Skeletal muscle satellite cell (primary cell): ENCODE results near the gene LRRK1. TPM values are rescaled to one million over a fixed set of nuclear protein-coding genes. Genes with fewer than 3 reads are reported as not detected.

ENCODE experiments used
- H3K27me3 ChIP-seq: 2 replicates; pipeline ENCODE4 v1.7.0; 2013; ENCODE audit warnings: low read length; ENCODE audit not compliant: control insufficient read depth, insufficient read depth
- H3K36me3 ChIP-seq: 2 replicates; pipeline ENCODE4 v1.7.0; 2013; ENCODE audit warnings: mild to moderate bottlenecking, control low read depth, low read length; ENCODE audit not compliant: insufficient read depth
- H3K4me1 ChIP-seq: 2 replicates; pipeline ENCODE4 v1.7.0; 2013; ENCODE audit warnings: low read length; ENCODE audit not compliant: control insufficient read depth, insufficient read depth
- H3K4me2 ChIP-seq: 2 replicates; pipeline ENCODE4 v1.7.0; 2013; ENCODE audit warnings: mild to moderate bottlenecking, low read length
- H3K4me3 ChIP-seq: 2 replicates; pipeline ENCODE4 v1.7.0; 2013; ENCODE audit warnings: low read length
- H3K9ac ChIP-seq: 2 replicates; pipeline ENCODE4 v1.7.0; 2013; ENCODE audit warnings: mild to moderate bottlenecking, low read depth, low read length, moderate library complexity
- H3K9me3 ChIP-seq: replicated peaks from 2 replicates; pipeline ENCODE4 v1.7.0; 2013; ENCODE audit warnings: mild to moderate bottlenecking, control low read depth, low read length
- total RNA-seq: library from RNA; depleted of rRNA; stranded (reverse); fragments of >200 nt; gene quantifications from 2 replicates; pipeline ENCODE4 v1.2.3, GENCODE V29; 2012; rRNA removed

LRRK1 gene, protein sequence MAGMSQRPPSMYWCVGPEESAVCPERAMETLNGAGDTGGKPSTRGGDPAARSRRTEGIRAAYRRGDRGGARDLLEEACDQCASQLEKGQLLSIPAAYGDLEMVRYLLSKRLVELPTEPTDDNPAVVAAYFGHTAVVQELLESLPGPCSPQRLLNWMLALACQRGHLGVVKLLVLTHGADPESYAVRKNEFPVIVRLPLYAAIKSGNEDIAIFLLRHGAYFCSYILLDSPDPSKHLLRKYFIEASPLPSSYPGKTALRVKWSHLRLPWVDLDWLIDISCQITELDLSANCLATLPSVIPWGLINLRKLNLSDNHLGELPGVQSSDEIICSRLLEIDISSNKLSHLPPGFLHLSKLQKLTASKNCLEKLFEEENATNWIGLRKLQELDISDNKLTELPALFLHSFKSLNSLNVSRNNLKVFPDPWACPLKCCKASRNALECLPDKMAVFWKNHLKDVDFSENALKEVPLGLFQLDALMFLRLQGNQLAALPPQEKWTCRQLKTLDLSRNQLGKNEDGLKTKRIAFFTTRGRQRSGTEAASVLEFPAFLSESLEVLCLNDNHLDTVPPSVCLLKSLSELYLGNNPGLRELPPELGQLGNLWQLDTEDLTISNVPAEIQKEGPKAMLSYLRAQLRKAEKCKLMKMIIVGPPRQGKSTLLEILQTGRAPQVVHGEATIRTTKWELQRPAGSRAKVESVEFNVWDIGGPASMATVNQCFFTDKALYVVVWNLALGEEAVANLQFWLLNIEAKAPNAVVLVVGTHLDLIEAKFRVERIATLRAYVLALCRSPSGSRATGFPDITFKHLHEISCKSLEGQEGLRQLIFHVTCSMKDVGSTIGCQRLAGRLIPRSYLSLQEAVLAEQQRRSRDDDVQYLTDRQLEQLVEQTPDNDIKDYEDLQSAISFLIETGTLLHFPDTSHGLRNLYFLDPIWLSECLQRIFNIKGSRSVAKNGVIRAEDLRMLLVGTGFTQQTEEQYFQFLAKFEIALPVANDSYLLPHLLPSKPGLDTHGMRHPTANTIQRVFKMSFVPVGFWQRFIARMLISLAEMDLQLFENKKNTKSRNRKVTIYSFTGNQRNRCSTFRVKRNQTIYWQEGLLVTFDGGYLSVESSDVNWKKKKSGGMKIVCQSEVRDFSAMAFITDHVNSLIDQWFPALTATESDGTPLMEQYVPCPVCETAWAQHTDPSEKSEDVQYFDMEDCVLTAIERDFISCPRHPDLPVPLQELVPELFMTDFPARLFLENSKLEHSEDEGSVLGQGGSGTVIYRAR (N-terminal part only)
- 9.1 and 10.9 TPM in 2 replicates for total RNA-seq

DNA sequence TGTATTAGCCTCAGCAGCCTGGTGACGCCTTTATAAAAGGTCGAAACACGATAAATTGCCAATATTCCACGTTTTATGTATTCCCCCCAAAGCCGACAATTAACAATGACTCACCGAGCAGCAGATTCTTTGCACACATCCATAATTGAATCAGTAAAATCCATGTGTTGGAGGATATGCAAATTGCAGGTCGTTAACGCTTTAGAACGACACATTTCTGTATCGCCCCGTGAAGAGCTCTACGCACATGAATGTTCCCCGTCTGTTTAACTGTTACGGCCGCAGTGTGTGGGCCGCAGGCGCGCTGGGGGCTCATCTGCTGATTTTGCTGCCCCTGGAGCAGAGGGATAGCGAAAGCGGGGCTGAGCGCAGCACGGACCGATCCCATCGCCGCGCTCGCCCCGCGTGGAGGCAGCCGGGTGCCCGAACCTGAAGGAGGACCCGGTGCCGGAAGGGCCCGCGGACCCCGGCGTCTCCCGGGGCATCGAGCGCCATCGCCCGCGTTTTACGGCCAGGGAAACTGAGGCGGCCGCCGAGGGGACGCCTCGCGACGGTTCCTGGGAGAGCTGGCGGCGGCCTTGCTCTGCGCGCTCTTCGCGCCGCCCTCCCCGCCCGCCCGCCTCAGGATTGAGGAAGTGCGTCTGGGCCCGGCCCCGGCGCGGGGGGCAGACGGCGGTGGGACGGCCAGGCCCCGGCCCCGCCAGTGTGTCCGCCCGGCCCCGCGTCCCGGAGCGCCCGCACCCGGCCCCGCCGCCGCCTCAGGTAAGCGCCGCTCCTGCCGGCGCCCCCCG, at the start of gene LRRK1:
Gene LRRK1, plus strand, starts transcription at position 668 of the 791 bp plus-strand sequence. CDS start 5,276 bp downstream, outside the sequence.
- peaks cover 18% of the 10 kb centered on the region for H3K4me1 ChIP-seq
- peak within 1 kb of the TSS; percentile 85 for H3K9ac ChIP-seq
- peak within 1 kb of the TSS; percentile 96 for H3K4me2 ChIP-seq
- no peaks in the 10 kb centered on the region for H3K9me3 ChIP-seq
- no peaks in the 10 kb centered on the region for H3K27me3 ChIP-seq
- peak within 1 kb of the TSS; percentile 78 for H3K4me3 ChIP-seq
- H3K36me3 ChIP-seq, result no peaks in the 10 kb centered on the region

DNA sequence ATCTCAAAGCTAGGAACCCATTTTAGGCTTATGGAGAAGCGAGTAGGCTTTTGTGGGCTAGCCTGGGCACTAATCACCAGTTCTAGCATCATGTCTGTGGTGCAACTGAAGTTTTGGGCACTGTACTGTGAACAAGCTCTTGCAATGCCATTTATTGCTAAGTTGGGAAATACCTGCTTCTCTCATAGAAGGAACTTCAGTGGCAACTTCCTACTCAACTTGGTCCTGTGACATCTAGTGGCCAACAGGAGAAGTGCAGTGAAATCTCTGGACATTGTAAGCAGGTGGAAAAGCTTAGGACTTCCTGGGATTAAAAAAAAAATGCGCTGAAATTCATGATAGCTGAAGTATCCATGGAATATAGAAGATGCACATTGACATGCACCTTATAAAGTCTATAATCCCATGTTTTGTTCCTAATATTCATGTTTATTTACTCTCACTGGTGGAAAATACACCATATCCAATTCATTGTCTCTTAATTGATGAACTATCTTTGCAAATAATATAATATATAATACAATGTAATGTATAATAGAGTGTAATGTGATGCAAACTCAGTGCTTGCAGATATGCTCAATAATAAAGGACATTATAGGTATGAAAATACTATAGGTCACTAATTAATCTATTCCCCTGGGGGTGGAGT, 46.0 kb upstream of the LRRK1 start:
- Histone ChIP-seq H3K4me3 (no peak overlapping the region), H3K4me2 (no peak overlapping the region), H3K27me3 (peaks cover 13% of the 10 kb centered on the region), H3K9ac (no peak overlapping the region), H3K4me1 (no peaks in the 10 kb centered on the region), H3K36me3 (no peaks in the 10 kb centered on the region), H3K9me3 (peaks cover 4% of the 10 kb centered on the region)

DNA sequence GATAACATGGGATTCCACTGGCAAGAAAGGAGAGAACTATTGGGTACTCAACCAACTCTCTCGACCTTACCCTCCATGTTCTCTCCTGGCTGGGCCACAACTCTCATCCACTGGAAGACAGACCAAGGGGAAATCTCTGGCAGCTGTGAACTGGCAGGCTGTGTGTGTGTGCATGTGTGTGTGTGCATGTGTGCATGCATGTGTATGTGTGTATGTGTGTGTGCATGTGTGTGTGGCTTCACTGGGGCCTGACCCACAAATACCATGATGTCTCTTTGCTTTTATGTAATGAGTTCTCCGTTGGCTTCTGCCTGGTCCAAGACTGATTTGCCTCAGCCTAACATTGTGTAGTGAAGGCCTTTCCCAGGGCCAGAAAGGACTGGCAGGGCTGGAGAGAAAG, 43.7 kb upstream of the LRRK1 start:
- H3K36me3 ChIP-seq, result no peaks in the 10 kb centered on the region
- H3K27me3 ChIP-seq, result peaks cover 19% of the 10 kb centered on the region
- no peaks in the 10 kb centered on the region for H3K9me3 ChIP-seq
- H3K4me2 ChIP-seq, result no peak overlapping the region
- H3K4me3 ChIP-seq, result no peak overlapping the region
- no peaks in the 10 kb centered on the region for H3K4me1 ChIP-seq
- H3K9ac ChIP-seq, result no peak overlapping the region

DNA sequence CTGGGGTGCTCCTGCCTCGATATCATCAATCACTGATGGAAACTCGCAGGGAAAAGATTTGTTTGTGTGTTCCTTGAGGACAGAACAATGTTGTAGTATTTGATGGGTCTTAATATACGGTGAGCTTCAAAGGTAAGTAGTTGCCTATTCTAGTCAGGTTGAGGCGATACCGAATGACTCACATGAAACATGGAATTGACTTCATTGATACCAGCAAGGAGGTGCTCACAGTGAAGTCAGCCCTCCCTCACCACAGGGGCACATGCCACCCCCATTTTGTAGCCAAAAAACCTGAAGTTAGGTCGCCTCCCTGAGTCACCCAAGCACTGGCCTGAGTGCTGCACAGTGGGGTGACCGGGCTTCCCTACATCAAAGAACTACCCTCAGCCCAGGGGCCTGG, 43.2 kb upstream of the LRRK1 start:
- Histone ChIP-seq H3K4me3 (no peak overlapping the region), H3K27me3 (peaks cover 19% of the 10 kb centered on the region), H3K9me3 (no peaks in the 10 kb centered on the region), H3K9ac (no peak overlapping the region), H3K36me3 (no peaks in the 10 kb centered on the region), H3K4me1 (no peaks in the 10 kb centered on the region), H3K4me2 (no peak overlapping the region)

DNA sequence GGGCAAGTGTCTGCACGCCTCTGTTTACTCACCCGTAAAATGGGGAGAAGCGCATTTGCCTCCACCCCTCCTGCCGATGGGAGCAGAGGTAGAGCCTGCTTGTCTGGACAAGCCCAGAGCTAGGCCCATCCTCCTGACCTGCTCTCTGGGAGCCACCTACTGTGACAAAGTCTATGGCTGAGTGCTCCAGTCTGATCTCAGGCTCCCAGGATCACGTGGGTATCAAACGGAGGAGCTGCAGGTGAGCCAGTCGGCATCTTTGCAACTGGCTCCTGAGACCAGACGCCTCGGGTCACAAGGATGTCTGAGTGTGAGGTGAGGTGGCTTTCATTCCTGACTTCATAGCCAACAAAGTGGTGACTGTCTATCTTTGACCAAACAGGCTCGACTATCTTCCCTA, 41.6 kb upstream of the LRRK1 start:
- Histone ChIP-seq H3K27me3 (peaks cover 19% of the 10 kb centered on the region), H3K36me3 (no peaks in the 10 kb centered on the region)

DNA sequence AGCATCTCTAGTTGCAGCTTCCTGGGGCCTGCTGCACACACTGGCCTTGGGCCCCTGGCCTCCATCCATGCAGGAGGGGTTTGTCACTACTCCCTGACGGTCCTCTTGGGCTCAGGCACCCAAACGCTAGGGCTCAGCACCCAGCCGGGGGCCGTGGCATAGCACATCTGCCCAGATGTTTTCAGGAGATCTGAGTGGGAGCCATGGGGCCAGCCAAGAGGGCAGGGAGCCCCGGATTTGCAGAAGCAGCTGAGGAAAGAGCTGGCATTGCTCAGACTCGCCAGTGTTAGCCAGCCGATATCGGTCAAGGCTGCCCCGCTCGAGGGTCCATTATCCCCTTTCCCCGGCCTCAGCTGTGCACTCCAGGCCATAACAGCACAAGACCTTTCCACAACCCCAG, 41.0 kb upstream of the LRRK1 start:
- Histone ChIP-seq H3K36me3 (no peaks in the 10 kb centered on the region), H3K4me2 (no peak overlapping the region), H3K4me1 (no peaks in the 10 kb centered on the region), H3K9me3 (no peaks in the 10 kb centered on the region), H3K9ac (no peak overlapping the region), H3K27me3 (peaks cover 19% of the 10 kb centered on the region), H3K4me3 (no peak overlapping the region)

More for the DNA sequence above, 41.6 kb upstream of the LRRK1 start:
- Histone ChIP-seq H3K4me1 (no peaks in the 10 kb centered on the region), H3K4me3 (no peak overlapping the region), H3K4me2 (no peak overlapping the region), H3K9ac (no peak overlapping the region), H3K9me3 (no peaks in the 10 kb centered on the region)

DNA sequence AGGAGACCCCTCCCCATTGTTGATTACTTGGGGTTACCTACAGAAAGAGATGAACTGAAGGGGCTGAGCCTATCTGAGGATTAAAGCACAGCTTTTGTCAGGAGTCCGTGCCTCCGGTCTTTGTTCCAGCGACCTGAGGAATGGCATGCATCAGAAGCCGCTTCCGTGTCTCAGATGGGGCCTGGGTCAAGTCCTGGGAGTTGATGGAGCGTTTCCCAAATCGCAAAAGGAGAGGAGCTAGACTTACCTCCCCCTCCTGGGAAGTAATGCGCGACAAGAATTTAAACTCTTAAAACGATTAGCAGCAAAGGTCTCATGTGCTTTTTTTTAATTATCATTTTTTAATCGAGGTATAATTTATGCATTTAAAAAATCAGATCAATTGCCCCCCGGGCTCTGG, 40.5 kb upstream of the LRRK1 start:
- Histone ChIP-seq H3K27me3 (peaks cover 19% of the 10 kb centered on the region), H3K9me3 (no peaks in the 10 kb centered on the region), H3K36me3 (no peaks in the 10 kb centered on the region), H3K4me2 (peak overlapping the region; percentile 86), H3K9ac (peak overlapping the region; percentile 58), H3K4me3 (peak overlapping the region; percentile 73), H3K4me1 (no peaks in the 10 kb centered on the region)

DNA sequence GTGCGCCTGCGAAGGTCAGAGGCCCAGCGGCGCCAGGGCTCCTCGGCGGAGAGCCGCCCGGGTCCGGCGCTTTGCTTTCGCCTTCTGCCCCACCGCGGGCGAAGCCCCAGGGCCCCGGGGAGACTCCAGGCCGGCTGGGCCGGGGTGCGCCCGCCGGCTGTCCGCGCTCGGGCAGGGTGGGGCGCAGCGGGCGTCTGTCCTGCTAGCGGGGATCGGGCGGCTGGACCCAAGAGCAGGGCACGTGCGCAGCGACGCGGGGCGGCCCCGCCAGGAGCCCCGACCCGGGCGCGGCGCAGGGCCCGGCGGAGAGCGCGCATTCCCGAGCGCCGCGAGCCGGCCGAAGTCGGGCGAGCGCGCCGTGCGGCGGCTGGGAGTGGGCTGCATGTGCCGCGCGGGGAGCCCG, 40.1 kb upstream of the LRRK1 start:
- Histone ChIP-seq H3K9me3 (no peaks in the 10 kb centered on the region), H3K36me3 (no peaks in the 10 kb centered on the region), H3K4me3 (peak overlapping the region; percentile 73), H3K9ac (peak overlapping the region; percentile 58), H3K4me1 (no peaks in the 10 kb centered on the region), H3K27me3 (peaks cover 19% of the 10 kb centered on the region), H3K4me2 (peak overlapping the region; percentile 86)

DNA sequence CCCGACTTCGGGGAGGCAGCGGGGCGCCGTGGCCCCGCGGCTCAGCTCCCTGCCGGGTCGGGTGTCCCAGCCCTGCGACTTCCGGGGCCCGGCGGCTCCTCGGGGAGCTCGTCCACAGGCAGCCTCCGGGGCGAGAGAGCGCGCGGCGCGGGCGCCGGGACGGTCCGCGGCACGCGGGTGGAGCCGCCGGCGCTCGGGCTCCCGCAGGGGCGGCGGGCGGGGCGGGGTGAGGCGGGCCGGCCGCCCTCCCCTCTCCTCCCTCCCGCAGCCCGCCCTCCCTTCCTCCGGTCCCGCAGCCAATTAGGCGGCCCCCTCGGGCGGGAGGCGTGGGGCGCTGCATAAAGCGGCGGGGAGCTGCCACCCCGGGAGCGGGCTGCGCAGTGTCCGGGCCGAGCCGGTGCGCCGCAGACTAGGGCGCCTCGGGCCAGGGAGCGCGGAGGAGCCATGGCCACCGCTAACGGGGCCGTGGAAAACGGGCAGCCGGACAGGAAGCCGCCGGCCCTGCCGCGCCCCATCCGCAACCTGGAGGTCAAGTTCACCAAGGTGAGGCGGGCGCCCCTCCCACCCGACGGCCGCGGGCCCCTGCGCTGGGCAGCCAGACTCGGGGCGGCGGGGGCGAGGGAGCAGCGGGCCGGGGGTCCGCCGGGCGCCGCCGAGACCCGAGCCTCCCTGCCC, 39.6 kb upstream of the LRRK1 start, which contains the start of gene ALDH1A3:
Gene ALDH1A3, plus strand, starts transcription at position 368 of the 675 bp plus-strand sequence. Its CDS starts 77 bp downstream, at position 445.
- Histone ChIP-seq H3K9me3 (no peaks in the 10 kb centered on the region), H3K4me2 (peak within 1 kb of the TSS; percentile 86), H3K4me1 (no peaks in the 10 kb centered on the region), H3K9ac (peak within 1 kb of the TSS; percentile 58), H3K27me3 (peaks cover 16% of the 10 kb centered on the region), H3K36me3 (no peaks in the 10 kb centered on the region), H3K4me3 (peak within 1 kb of the TSS; percentile 73)
